Gastroesophageal sphincter (tissue), 4 donors: Measurements from ENCODE around the gene FAM228A. TPM values are rescaled to one million over a fixed set of nuclear protein-coding genes. Genes with fewer than 3 reads are reported as not detected.

Experiments used
- ATAC-seq: fragments of 150-250 bp; one replicate; pipeline ENCODE4 v1.9.1; 2016; ENCODE audit warnings: mild to moderate bottlenecking, moderate library complexity
- H3K27ac ChIP-seq, 4 donors: fragments of 200-600 bp; sonication (generic) in 3 of 4; 1 replicate in 3 of 4; 2 replicates in 1 of 4; pipeline ENCODE4 v1.5.1; 2016 to 2019
- H3K27me3 ChIP-seq: fragments of 200-600 bp; sonication (generic); one replicate; pipeline ENCODE4 v1.5.1; 2019
- H3K36me3 ChIP-seq, 2 donors: fragments of 200-600 bp; sonication (generic); one replicate each; pipeline ENCODE4 v1.5.1; 2019; ENCODE audit warnings: control low read depth in 1 of 2
- H3K4me1 ChIP-seq, 3 donors: fragments of 200-600 bp; sonication (generic); 1 replicate in 2 of 3; 2 replicates in 1 of 3; pipeline ENCODE4 v1.5.1; 2016 to 2019; ENCODE audit warnings: control low read depth in 2 of 3
- H3K4me3 ChIP-seq, 2 donors: fragments of 200-600 bp; sonication (generic); one replicate each; pipeline ENCODE4 v1.5.1; 2019; ENCODE audit warnings: mild to moderate bottlenecking in 1 of 2, moderate library complexity in 1 of 2
- H3K9me3 ChIP-seq, 3 donors: fragments of 200-600 bp; sonication (generic); one replicate each; pipeline ENCODE4 v1.5.1; 2017 to 2019; ENCODE audit warnings: control low read depth in 2 of 3
- EP300 ChIP-seq: sonication (generic); formaldehyde crosslinking; IDR thresholded peaks from one replicate; pipeline ENCODE4 v1.6.1; 2017; ENCODE audit warnings: antibody characterized with exemption, mild to moderate bottlenecking
- POLR2A ChIP-seq, 2 donors: fragments of 450-650 bp; IDR thresholded peaks; one replicate each; pipeline ENCODE4 v1.6.1; 2017; ENCODE audit warnings: antibody characterized with exemption in 2 of 2, mild to moderate bottlenecking in 2 of 2, moderate library complexity in 1 of 2
- POLR2AphosphoS5 ChIP-seq: sonication (generic); formaldehyde crosslinking; IDR thresholded peaks from one replicate; pipeline ENCODE4 v1.6.1; 2017; ENCODE audit warnings: antibody characterized with exemption
- WGBS, 2 donors: methylation state at CpG; one replicate each; pipeline ENCODE4 v1.1.5; 2018; ENCODE audit warnings: low coverage in 1 of 2; 5-methylcytosine and 5-hydroxymethylcytosine counted together
- total RNA-seq, 4 donors: library from RNA; depleted of rRNA; stranded (reverse); fragments of >200 nt; gene quantifications; one replicate each; pipeline ENCODE4 v1.1.0, GENCODE V29; 2016
- TF ChIP-seq, protein P1 (sequence below), 4 experiments: fragments of 200-600 bp in 2 of 4; fragments of 450-650 bp in 2 of 4; sonication (generic) in 1 of 4; IDR thresholded peaks; one replicate each; pipeline ENCODE4 v1.5.1; 2017 to 2019; ENCODE audit warnings: antibody characterized with exemption in 4 of 4, mild to moderate bottlenecking in 2 of 4, moderate library complexity in 2 of 4

The FAM228A gene
- total RNA-seq, 4 donors from 2014 or later = 0.54 to 3.7 (median 2.0) TPM

GRCh38 chr2:24205131-24205530 is 30.3 kb downstream of the FAM228A start:
- no peak for ATAC-seq
- Histone ChIP-seq H3K9me3 (no peaks in the 10 kb centered on the region), H3K4me3 (no peak overlapping the region), H3K36me3 (peaks cover 0 to 96% of the 10 kb centered on the region in 2 donors), H3K4me1 (no peaks in the 10 kb centered on the region), H3K27ac (no peak overlapping the region), H3K27me3 (no peaks in the 10 kb centered on the region)
- no peak for TF ChIP-seq POLR2A (IDR thresholded peaks at IDR 0.05)
- TF ChIP-seq POLR2AphosphoS5 = no peak
- TF ChIP-seq, protein P1, sequence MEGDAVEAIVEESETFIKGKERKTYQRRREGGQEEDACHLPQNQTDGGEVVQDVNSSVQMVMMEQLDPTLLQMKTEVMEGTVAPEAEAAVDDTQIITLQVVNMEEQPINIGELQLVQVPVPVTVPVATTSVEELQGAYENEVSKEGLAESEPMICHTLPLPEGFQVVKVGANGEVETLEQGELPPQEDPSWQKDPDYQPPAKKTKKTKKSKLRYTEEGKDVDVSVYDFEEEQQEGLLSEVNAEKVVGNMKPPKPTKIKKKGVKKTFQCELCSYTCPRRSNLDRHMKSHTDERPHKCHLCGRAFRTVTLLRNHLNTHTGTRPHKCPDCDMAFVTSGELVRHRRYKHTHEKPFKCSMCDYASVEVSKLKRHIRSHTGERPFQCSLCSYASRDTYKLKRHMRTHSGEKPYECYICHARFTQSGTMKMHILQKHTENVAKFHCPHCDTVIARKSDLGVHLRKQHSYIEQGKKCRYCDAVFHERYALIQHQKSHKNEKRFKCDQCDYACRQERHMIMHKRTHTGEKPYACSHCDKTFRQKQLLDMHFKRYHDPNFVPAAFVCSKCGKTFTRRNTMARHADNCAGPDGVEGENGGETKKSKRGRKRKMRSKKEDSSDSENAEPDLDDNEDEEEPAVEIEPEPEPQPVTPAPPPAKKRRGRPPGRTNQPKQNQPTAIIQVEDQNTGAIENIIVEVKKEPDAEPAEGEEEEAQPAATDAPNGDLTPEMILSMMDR (IDR thresholded peaks at IDR 0.05) = no peak
- WGBS, 2 donors = 80 to 89% methylated on average over 4 of the region's 4 CpGs

DNA sequence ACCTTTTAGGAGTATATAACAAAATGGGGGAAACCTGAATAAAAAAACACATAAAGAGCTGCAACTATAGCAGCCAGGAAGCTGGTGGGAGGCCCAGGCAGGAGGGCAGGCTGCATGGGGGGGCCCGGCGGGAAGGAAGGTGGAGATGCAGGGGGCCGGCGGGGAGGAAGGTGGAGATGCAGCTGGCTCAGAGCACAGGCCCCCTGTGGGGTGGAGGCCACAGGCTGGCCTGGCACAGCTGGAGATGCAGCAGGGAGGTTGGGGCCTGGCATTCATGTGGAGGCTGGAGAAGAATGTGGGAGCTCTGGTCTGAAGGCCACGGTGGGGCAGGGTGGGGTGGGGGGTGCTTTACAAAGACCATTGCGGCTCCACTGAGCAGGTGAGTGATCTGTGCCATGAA is 31.4 kb downstream of the FAM228A start:
- no peaks in the 10 kb centered on the region for H3K27me3 ChIP-seq
- ATAC-seq = no peak
- H3K4me3 ChIP-seq = no peak overlapping the region
- WGBS, 2 donors = 83 to 94% methylated on average over 5 of the region's 6 CpGs
- H3K4me1 ChIP-seq = no peaks in the 10 kb centered on the region
- peaks cover 0 to 97% of the 10 kb centered on the region in 2 donors for H3K36me3 ChIP-seq
- TF ChIP-seq, protein P1 (IDR thresholded peaks at IDR 0.05) = no peak
- TF ChIP-seq EP300 (no peak), POLR2AphosphoS5 (no peak), POLR2A (IDR thresholded peaks at IDR 0.05) (no peak)
- H3K27ac ChIP-seq = no peak overlapping the region
- H3K9me3 ChIP-seq = no peaks in the 10 kb centered on the region

- H3K9me3 ChIP-seq = no peaks in the 10 kb centered on the region
- TF ChIP-seq POLR2AphosphoS5 (no peak), POLR2A (IDR thresholded peaks at IDR 0.05) (no peak), EP300 (no peak)
- TF ChIP-seq, protein P1 (IDR thresholded peaks at IDR 0.05) = no peak
- no peak for ATAC-seq
- no peak overlapping the region for H3K27ac ChIP-seq
- 72 to 81% methylated on average over 6 to 8 of the region's 8 CpGs for WGBS, 2 donors
- H3K4me3 ChIP-seq = no peak overlapping the region
- H3K27me3 ChIP-seq = no peaks in the 10 kb centered on the region
- peaks cover 0 to 97% of the 10 kb centered on the region in 2 donors for H3K36me3 ChIP-seq
- H3K4me1 ChIP-seq = no peaks in the 10 kb centered on the region
Observed at GRCh38 chr2:24206714-24207113, 31.9 kb downstream of the FAM228A start.

DNA sequence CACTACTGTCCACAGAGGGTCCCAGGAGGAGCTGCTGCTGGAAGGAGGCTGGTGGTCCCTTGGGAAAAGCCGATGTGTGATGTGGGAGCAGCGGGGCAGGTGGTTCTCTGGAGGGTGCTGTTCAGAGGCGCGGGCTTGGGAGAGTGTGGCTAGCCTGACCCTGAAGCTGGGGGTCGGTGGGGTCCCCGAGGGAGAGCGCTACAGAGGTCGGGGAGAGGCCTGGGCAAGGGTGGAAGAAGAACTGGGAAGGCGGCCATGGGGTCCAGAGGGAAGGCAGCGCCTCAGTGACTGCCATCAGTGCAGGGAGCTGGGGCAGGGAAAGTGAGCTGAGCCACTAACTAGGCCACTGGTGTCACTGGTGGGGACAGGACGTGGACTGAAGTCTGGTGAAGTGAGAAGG is 32.5 kb downstream of the FAM228A start:
- Histone ChIP-seq H3K36me3 (peaks cover 0 to 100% of the 10 kb centered on the region in 2 donors), H3K9me3 (no peaks in the 10 kb centered on the region), H3K27me3 (no peaks in the 10 kb centered on the region), H3K4me1 (no peaks in the 10 kb centered on the region), H3K4me3 (no peak overlapping the region), H3K27ac (no peak overlapping the region)
- ATAC-seq = no peak
- WGBS, 2 donors = 81% methylated on average over 8 of the region's 11 CpGs; no CpG with 5 or more reads in 1 of the 2 donors
- no peak for TF ChIP-seq POLR2A (IDR thresholded peaks at IDR 0.05)
- no peak for TF ChIP-seq EP300

DNA sequence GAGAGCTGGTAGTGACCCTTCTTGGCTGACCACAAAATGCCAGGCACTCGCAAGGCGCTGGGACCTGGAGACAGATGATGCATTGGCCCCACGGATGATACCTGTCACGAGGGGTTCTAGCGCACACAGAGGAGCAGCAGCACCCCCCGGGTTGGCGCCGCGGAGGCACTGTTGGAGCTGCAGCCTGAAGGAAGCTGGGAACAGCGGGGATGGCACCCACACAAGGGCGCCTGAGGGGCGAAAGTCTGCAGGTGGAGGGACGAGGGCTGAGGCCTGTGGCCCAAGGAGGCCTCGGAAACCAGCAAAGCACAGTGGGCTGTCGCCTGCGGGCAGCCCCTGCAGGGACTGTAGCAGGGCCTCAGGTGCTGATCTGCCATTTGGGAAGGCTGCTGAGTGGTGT is 33.6 kb downstream of the FAM228A start:
- Histone ChIP-seq H3K36me3 (peaks cover 0 to 100% of the 10 kb centered on the region in 2 donors), H3K27ac (no peak overlapping the region), H3K4me1 (no peaks in the 10 kb centered on the region), H3K4me3 (no peak overlapping the region), H3K27me3 (no peaks in the 10 kb centered on the region), H3K9me3 (no peaks in the 10 kb centered on the region)
- 87 to 100% methylated on average over 4 to 7 of the region's 16 CpGs for WGBS, 2 donors
- TF ChIP-seq, protein P1 (IDR thresholded peaks at IDR 0.05) = no peak
- TF ChIP-seq EP300 = no peak
- TF ChIP-seq POLR2AphosphoS5 = no peak
- TF ChIP-seq POLR2A (IDR thresholded peaks at IDR 0.05) = no peak
- ATAC-seq = no peak
